ENCODE measurements around the gene MED7.
"Not testable (repeated sequence)": the region's sequence is repeated elsewhere in the genome, so short reads cannot be mapped to it uniquely, and the experiment has no call there.

The MED7 gene, protein sequence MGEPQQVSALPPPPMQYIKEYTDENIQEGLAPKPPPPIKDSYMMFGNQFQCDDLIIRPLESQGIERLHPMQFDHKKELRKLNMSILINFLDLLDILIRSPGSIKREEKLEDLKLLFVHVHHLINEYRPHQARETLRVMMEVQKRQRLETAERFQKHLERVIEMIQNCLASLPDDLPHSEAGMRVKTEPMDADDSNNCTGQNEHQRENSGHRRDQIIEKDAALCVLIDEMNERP

GRCh38 chr5:157142317-157143126 is at the start of gene MED7:
TSS of gene MED7 (minus strand) at chr5:157142865. CDS start at chr5:157139431, 3,434 bp downstream.
- peak; percentile 98 for DNase-seq (ENCODE audit: low spot score)
- peak; percentile 13 for FAIRE-seq

- no peak for DNase-seq (ENCODE audit: low spot score)
- no peak for FAIRE-seq
Measured at GRCh38 chr5:157189223-157189622, 46.6 kb upstream of the MED7 start.

GRCh38 chr5:157188270-157188669 is 45.6 kb upstream of the MED7 start:
- DNase-seq (ENCODE audit: low spot score) (no peak), FAIRE-seq (no peak)

DNA sequence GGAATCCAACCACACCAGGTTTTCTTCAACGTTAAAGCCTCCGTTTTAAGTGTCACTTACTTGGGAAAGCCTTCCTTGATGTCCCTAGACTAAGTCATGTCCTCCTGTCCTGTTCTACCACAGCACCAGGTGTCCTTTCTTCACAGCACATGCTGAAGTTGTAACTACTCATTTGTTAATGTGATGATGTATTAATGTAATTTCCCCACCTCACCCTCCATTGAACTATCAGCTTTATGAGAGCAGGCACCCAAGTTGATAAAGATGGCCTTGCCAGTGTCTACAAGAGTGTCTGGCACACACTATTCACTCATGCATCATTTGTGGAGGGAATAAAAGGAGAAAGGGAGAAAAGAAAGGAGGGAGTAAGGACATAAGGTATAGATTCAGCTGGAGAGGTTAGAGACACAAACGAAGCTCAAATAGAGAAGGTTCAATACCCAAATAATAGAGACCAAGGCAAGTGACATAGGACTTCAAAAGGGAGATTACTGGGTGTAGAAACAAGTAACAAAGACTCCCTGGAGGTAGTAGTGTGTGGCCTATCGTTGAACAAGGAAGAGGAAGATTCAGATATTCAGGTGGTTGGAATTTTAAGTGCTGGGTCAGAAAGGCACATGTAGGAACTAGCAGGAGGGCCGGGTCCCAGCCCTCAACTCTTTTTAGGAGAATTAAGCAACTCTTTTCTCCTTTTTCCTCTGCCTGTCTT is 44.5 kb upstream of the MED7 start:
- DNase-seq (ENCODE audit: low spot score) = no peak

GRCh38 chr5:157186309-157187045 is 43.8 kb upstream of the MED7 start:
- FAIRE-seq = no peak
- no peak for DNase-seq (ENCODE audit: low spot score)

More for the DNA sequence above, 44.5 kb upstream of the MED7 start:
- peak; percentile 32 for FAIRE-seq

DNA sequence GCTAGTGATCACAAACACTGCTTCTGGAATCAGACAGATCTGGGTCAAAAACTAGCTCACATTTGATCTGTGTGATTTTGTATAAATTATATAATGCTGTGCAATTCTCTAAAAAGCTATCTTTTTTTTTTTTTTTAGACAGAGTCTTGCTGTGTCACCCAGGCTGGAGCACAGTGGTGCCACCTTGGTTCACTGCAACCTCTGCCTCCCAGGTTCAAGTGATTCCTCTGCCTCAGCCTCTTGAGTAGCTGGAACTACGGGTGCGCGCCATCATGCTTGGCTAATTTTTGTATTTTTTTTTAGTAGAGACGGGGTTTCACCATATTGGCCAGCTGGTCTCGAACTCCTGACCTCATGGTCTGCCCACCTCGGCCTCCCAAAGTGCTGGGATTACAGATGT is 42.5 kb upstream of the MED7 start:
- not testable (repeated sequence) for FAIRE-seq; DNase-seq (ENCODE audit: low spot score)

DNA sequence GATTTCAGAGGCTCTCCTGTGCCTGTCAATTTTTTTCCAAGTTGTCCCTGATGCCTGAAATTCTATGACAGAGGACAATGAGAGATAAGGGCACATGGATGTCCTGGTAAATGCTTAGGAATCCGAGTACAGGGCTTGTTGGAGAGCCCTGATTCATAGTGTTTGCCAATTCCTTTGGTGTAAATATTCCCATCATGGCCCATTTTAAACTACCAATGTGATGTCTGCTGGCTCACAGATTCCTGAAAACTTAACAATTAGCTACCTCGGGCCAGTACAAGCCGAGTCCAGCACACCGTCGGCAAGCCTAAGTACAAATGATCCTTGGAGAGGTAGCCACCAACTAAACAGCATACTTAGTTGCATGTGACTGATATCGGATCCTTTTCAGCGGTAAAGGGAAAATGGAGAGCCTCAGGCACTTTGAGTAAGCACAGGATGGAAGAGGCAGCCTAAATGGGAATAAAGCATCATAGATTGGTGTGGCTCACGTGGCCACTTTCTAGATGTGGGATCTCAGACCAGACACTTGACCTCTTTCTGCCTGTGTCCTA is 41.5 kb upstream of the MED7 start:
- FAIRE-seq (no peak), DNase-seq (ENCODE audit: low spot score) (no peak)

DNA sequence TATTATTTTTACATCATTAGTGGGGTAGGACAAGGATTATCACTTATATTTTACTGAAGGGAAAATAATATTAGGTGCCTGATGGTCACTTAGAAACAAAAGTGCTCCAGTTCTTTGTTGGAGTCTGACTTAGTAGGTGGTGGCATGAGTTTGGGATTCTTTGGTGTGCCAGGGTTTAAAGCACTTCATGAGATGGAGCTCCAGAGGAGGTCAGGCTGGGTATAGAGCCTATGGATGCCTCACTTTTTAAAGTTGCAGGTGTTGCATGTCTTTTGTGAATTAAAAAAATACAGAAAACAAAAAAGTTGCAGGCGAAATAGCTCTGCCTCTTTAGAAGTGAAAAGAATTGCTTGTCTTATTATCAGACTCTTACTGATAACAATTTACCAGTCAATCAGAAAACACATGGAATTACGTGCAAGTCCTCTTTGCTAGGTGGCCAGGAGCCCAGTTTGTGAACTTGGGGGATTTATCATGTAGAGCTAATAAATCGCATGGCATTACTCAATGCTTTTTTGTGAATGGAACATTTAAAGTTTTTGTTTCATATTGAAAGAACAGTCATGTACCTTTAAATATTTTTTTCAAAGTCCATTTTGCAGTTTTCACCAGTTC is 39.6 kb upstream of the MED7 start:
- FAIRE-seq (no peak), DNase-seq (ENCODE audit: low spot score) (no peak)

- DNase-seq (ENCODE audit: low spot score) (no peak), FAIRE-seq (no peak)
Measured at GRCh38 chr5:157180374-157181264, 38.0 kb upstream of the MED7 start, which contains the start of gene ITK. TSS of gene ITK (plus strand) at chr5:157180840. CDS start at chr5:157180978, 138 bp downstream.

GRCh38 chr5:157178966-157179365 is 36.3 kb upstream of the MED7 start:
- DNase-seq (ENCODE audit: low spot score) = no peak

GRCh38 chr5:157177953-157178352 is 35.3 kb upstream of the MED7 start:
- DNase-seq (ENCODE audit: low spot score) (no peak), FAIRE-seq (no peak)

More at GRCh38 chr5:157178966-157179365, 36.3 kb upstream of the MED7 start:
- no peak for FAIRE-seq

GRCh38 chr5:157175071-157175612 is 32.5 kb upstream of the MED7 start:
- FAIRE-seq = no peak

GRCh38 chr5:157172403-157172802 is 29.7 kb upstream of the MED7 start:
- FAIRE-seq (no peak), DNase-seq (ENCODE audit: low spot score) (no peak)

More at GRCh38 chr5:157175071-157175612, 32.5 kb upstream of the MED7 start:
- no peak for DNase-seq (ENCODE audit: low spot score)

- DNase-seq (ENCODE audit: low spot score) = no peak
- no peak for FAIRE-seq
Measured at GRCh38 chr5:157168286-157168685, 25.6 kb upstream of the MED7 start.

- no peak for FAIRE-seq
- DNase-seq (ENCODE audit: low spot score) = peak; percentile 70
Measured at GRCh38 chr5:157167214-157167621, 24.6 kb upstream of the MED7 start.

GRCh38 chr5:157166214-157167213 is 23.8 kb upstream of the MED7 start, which contains the start of gene GARIN3:
TSS of gene GARIN3 (minus strand) at chr5:157166264. CDS start at chr5:157166168, 96 bp downstream.
- DNase-seq (ENCODE audit: low spot score) (no peak), FAIRE-seq (no peak)

DNA sequence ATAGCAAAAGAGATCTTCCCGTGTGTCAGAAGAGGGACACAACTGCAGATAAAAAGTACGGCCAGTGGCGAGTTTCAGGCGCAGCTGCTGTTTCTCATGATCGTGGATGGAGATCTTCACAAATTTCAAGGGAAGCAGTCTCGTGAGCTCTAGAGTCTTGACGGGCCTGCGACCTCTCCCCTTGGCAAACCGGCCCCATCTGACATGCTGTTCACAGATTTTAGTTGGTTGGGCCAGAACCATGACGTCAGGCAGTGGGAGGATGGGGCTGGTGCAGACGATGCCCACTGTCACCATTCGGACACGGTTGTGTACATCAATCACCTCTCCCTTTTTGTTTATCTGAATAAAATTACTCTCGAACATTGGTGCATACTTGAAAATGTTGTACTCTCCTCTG is 23.0 kb upstream of the MED7 start:
- FAIRE-seq (no peak), DNase-seq (ENCODE audit: low spot score) (no peak)

DNA sequence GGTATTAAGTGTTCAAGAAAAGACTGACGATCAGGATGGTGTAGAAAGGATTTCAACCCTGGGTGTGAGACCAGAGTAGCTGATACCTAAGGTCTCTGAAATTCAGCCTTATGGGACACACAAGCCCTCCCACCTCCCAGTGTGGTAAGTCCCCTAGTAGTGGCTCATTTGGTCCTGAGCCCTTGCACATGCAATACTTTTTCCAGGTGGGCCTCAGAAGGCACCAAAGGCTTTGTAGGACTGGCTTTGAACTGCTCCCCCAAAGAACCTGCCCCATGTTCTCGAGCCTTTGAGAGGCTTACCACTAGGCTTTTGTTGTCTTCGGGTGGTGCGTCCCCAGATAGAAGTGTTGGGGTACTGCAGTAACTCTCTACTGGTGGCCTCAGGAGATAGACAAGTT is 22.6 kb upstream of the MED7 start:
- no peak for DNase-seq (ENCODE audit: low spot score)
- FAIRE-seq = no peak

All from urothelium cell line (cell line).